CD14-positive monocyte (primary cell): ENCODE measurements around the gene CXCL3. TPM values are rescaled to one million over a fixed set of nuclear protein-coding genes. Genes with fewer than 3 reads are reported as not detected.
A peak's percentile ranks its signal among the peaks of the same experiment; 100 is the strongest.

Experiments
- DNase-seq, 3 donors: peaks; one replicate each; pipeline ENCODE4 v3.0.0-alpha.2; 2011 to 2022
- H2AFZ ChIP-seq: 2 replicates; pipeline ENCODE4 v1.6.0; 2012; ENCODE audit warnings: mild to moderate bottlenecking, low read depth, low read length, inconsistent platforms; ENCODE audit not compliant: insufficient read depth, poor library complexity, severe bottlenecking
- H3K27ac ChIP-seq, 2 donors: 1 replicate in 1 of 2; 2 replicates in 1 of 2; pipeline ENCODE4 v1.5.1; 2012 to 2013; ENCODE audit warnings: low read length in 2 of 2, control low read depth in 1 of 2, inconsistent platforms in 1 of 2, low read depth in 1 of 2, mild to moderate bottlenecking in 1 of 2
- H3K27me3 ChIP-seq, 2 donors: one replicate each; pipeline versions ENCODE4 v1.6.0 to v1.6.1; 2011 to 2013; ENCODE audit warnings: low read length in 2 of 2; ENCODE audit not compliant: control insufficient read depth in 2 of 2, insufficient read depth in 2 of 2
- H3K36me3 ChIP-seq, 2 donors: replicated peaks in 1 of 2; 1 replicate in 1 of 2; 2 replicates in 1 of 2; pipeline versions ENCODE4 v1.5.1 to v1.6.1; 2012 to 2013; ENCODE audit warnings: low read length in 2 of 2, control low read depth in 1 of 2, inconsistent platforms in 1 of 2, mild to moderate bottlenecking in 1 of 2; ENCODE audit not compliant: insufficient read depth in 2 of 2, control insufficient read depth in 1 of 2
- H3K4me1 ChIP-seq, 2 donors: 1 replicate in 1 of 2; 2 replicates in 1 of 2; pipeline versions ENCODE4 v1.5.1 to v1.6.1; 2012 to 2013; ENCODE audit warnings: low read length in 2 of 2, control low read depth in 1 of 2, inconsistent platforms in 1 of 2, mild to moderate bottlenecking in 1 of 2, moderate library complexity in 1 of 2; ENCODE audit not compliant: insufficient read depth in 2 of 2, control insufficient read depth in 1 of 2
- H3K4me2 ChIP-seq: replicated peaks from 2 replicates; pipeline ENCODE3; 2012; ENCODE audit warnings: low read length, moderate library complexity, mild to moderate bottlenecking; ENCODE audit not compliant: poor library complexity, severe bottlenecking; ENCODE audit errors: extremely low read depth
- H3K4me3 ChIP-seq, 3 experiments: fragments of 200-600 bp in 1 of 3; sonication (generic) in 1 of 3; replicated peaks in 1 of 3; 1 replicate in 2 of 3; 2 replicates in 1 of 3; pipeline ENCODE4 v1.5.1; 2011 to 2013; ENCODE audit warnings: low read length in 3 of 3, mild to moderate bottlenecking in 3 of 3, control low read depth in 2 of 3, low read depth in 2 of 3, inconsistent platforms in 1 of 3, moderate library complexity in 1 of 3
- H3K79me2 ChIP-seq: 2 replicates; pipeline ENCODE4 v1.6.0; 2012; ENCODE audit warnings: mild to moderate bottlenecking, control low read depth, inconsistent platforms, low read length, moderate library complexity; ENCODE audit not compliant: insufficient read depth
- H3K9ac ChIP-seq: 2 replicates; pipeline ENCODE4 v1.6.0; 2017; ENCODE audit warnings: low read length, mild to moderate bottlenecking; ENCODE audit not compliant: insufficient read depth, poor library complexity, severe bottlenecking
- H3K9me3 ChIP-seq, 2 donors: replicated peaks in 1 of 2; 1 replicate in 1 of 2; 2 replicates in 1 of 2; pipeline versions ENCODE4 v1.5.1 to v1.6.1; 2012 to 2013; ENCODE audit warnings: low read length in 2 of 2, control low read depth in 1 of 2; ENCODE audit not compliant: control insufficient read depth in 1 of 2, insufficient read depth in 1 of 2
- H4K20me1 ChIP-seq: 2 replicates; pipeline ENCODE4 v1.6.0; 2012; ENCODE audit warnings: mild to moderate bottlenecking, low read length, control low read depth, moderate library complexity; ENCODE audit not compliant: insufficient read depth
- H3K27ac Mint-ChIP-seq, 7 donors: one replicate each; pipeline ENCODE4 v1.8.0; 2020; ENCODE audit warnings: mild to moderate bottlenecking in 7 of 7, mixed read lengths in 7 of 7, moderate library complexity in 6 of 7, inconsistent platforms in 2 of 7
- H3K27me3 Mint-ChIP-seq, 3 donors: one replicate each; pipeline ENCODE4 v1.8.0; 2021 to 2022; ENCODE audit warnings: low read depth in 3 of 3, mild to moderate bottlenecking in 3 of 3, mixed read lengths in 3 of 3, moderate library complexity in 3 of 3, inconsistent platforms in 1 of 3
- H3K36me3 Mint-ChIP-seq, 2 donors: one replicate each; pipeline ENCODE4 v1.8.0; 2020; ENCODE audit warnings: mixed read lengths in 2 of 2, inconsistent platforms in 1 of 2, mild to moderate bottlenecking in 1 of 2
- H3K4me1 Mint-ChIP-seq: one replicate; pipeline ENCODE4 v1.8.0; 2020; ENCODE audit warnings: mild to moderate bottlenecking, mixed read lengths
- H3K4me3 Mint-ChIP-seq, 2 donors: one replicate each; pipeline ENCODE4 v1.8.0; 2020; ENCODE audit warnings: mild to moderate bottlenecking in 2 of 2, mixed read lengths in 2 of 2, moderate library complexity in 1 of 2
- H3K9me3 Mint-ChIP-seq, 7 donors: one replicate each; pipeline ENCODE4 v1.8.0; 2020 to 2022; ENCODE audit warnings: mixed read lengths in 7 of 7, mild to moderate bottlenecking in 6 of 7, moderate library complexity in 6 of 7, inconsistent platforms in 2 of 7
- WGBS: methylation state at CpG from one replicate; pipeline ENCODE4 v1.1.5; 2013; ENCODE audit warnings: missing lambda C conversion rate; ENCODE audit not compliant: insufficient coverage; 5-methylcytosine and 5-hydroxymethylcytosine counted together
- intact Hi-C, 2 donors: fragments of 100-400 bp; cut with micrococcal nuclease; formaldehyde crosslinking; loops; one replicate each; pipeline versions ENCODE4 v1.15.0 to v1.15.1; 2023
- polyA plus RNA-seq, 3 donors: library from polyadenylated mRNA; depleted of rRNA in 1 of 3; unstranded in 2 of 3; stranded (reverse) in 1 of 3; fragments of 300-500 nt in 2 of 3; fragments of >200 nt in 1 of 3; fragmentation: Illumina TruSeq in 2 of 3; gene quantifications; 1 replicate in 2 of 3; 2 replicates in 1 of 3; pipeline ENCODE4 v1.2.3, GENCODE V29; 2012 to 2021
- TF ChIP-seq, protein P1 (sequence below): fragments of 200-600 bp; IDR thresholded peaks from one replicate; pipeline ENCODE4 v1.8.0; 2022; ENCODE audit warnings: antibody characterized with exemption, mild to moderate bottlenecking

CXCL3 gene
- polyA plus RNA-seq, 3 donors = 2.5 to 4.4 (median 3.7) TPM

DNA sequence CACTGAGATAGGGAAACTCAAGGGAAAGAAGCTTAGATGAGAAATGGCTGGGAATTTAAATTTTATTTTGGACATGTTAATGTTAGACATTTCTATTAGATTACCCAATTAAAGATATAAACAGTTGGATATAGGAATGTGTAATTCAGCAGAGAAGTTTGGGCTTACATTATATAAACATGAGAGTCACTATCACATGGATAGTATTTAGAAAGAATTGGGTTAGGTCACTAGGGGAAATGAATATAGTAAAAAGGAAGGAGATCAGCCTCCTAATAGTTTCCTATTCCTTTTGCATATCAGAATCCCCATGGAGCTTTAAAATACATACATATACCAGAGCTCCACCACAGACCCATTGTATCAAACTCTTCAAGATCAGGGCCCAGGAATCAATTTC is 20.4 kb downstream of the CXCL3 start:
- peak overlapping the region; percentile 14 for H3K4me2 ChIP-seq
- peak; percentile 22 to 68 (median 59) for DNase-seq
- H3K4me1 ChIP-seq = peaks cover 6 to 12% of the 10 kb centered on the region in 2 donors
- no peaks in the 10 kb centered on the region for H3K27me3 ChIP-seq
- TF ChIP-seq, protein P1, sequence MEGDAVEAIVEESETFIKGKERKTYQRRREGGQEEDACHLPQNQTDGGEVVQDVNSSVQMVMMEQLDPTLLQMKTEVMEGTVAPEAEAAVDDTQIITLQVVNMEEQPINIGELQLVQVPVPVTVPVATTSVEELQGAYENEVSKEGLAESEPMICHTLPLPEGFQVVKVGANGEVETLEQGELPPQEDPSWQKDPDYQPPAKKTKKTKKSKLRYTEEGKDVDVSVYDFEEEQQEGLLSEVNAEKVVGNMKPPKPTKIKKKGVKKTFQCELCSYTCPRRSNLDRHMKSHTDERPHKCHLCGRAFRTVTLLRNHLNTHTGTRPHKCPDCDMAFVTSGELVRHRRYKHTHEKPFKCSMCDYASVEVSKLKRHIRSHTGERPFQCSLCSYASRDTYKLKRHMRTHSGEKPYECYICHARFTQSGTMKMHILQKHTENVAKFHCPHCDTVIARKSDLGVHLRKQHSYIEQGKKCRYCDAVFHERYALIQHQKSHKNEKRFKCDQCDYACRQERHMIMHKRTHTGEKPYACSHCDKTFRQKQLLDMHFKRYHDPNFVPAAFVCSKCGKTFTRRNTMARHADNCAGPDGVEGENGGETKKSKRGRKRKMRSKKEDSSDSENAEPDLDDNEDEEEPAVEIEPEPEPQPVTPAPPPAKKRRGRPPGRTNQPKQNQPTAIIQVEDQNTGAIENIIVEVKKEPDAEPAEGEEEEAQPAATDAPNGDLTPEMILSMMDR = no peak
- H4K20me1 ChIP-seq = no peaks in the 10 kb centered on the region
- H3K4me1 Mint-ChIP-seq = peaks cover 21% of the 10 kb centered on the region
- H3K9me3 Mint-ChIP-seq = peaks cover 0 to 3% (median 0%) of the 10 kb centered on the region in 7 donors
- no peak overlapping the region for H2AFZ ChIP-seq
- intact Hi-C loops = loop anchor here in 1 of 2 donors (10.0 kb wide), 1 partner anchor 283 kb away; no protein-coding TSS in a partner anchor
- H3K36me3 Mint-ChIP-seq = no peaks in the 10 kb centered on the region
- no peaks in the 10 kb centered on the region for H3K79me2 ChIP-seq
- H3K9ac ChIP-seq = no peak overlapping the region
- H3K4me3 Mint-ChIP-seq = no peak overlapping the region
- H3K9me3 ChIP-seq = no peaks in the 10 kb centered on the region
- H3K27me3 Mint-ChIP-seq = peaks cover 0 to 4% (median 2%) of the 10 kb centered on the region in 3 donors
- H3K27ac ChIP-seq = peak overlapping the region in 1 of 2 donors; percentile 74
- no peaks in the 10 kb centered on the region for H3K36me3 ChIP-seq
- H3K4me3 ChIP-seq = no peak overlapping the region
- peak overlapping the region; percentile 43 to 96 (median 87) for H3K27ac Mint-ChIP-seq

DNA sequence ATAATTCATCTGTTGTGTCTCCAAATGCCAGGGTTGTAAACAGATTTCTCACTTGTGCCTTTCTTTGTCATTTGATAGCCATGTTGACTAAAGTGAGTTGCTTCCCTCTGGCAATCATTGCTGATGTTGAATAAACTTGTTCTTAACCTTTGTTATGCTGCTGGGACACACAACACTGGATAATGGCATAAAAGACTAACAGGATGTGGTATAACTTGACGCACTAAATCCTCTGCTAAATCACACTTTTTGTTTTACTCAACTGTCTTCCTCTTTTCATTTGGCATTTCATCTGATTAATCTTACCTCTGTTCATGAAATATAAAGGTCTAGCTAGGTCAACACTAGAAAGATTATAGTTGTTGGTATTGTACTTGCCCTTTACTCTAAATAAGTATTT is 22.4 kb downstream of the CXCL3 start:
- intact Hi-C loops = loop anchor here in 1 of 2 donors (10.0 kb wide), 1 partner anchor 281 kb away; no protein-coding TSS in a partner anchor
- Histone ChIP-seq H3K79me2 (no peaks in the 10 kb centered on the region), H3K36me3 (no peaks in the 10 kb centered on the region), H3K27me3 (no peaks in the 10 kb centered on the region), H4K20me1 (no peaks in the 10 kb centered on the region), H3K9ac (no peak overlapping the region), H3K4me1 (peaks cover 6 to 12% of the 10 kb centered on the region in 2 donors), H3K4me3 (no peak overlapping the region), H2AFZ (no peak overlapping the region), H3K4me2 (no peak overlapping the region), H3K9me3 (no peaks in the 10 kb centered on the region), H3K27ac (no peak overlapping the region)
- H3K4me1 Mint-ChIP-seq = peaks cover 20% of the 10 kb centered on the region
- TF ChIP-seq, protein P1 = no peak
- no peaks in the 10 kb centered on the region for H3K36me3 Mint-ChIP-seq
- peak overlapping the region in 3 of 7 donors; percentile 1 to 86 (median 61) for H3K27ac Mint-ChIP-seq
- H3K4me3 Mint-ChIP-seq = no peak overlapping the region
- no CpG with 5 or more reads among the region's 1 CpG for WGBS
- peak; percentile 33 to 50 (median 49) for DNase-seq
- H3K9me3 Mint-ChIP-seq = peaks cover 0 to 2% (median 0%) of the 10 kb centered on the region in 7 donors
- H3K27me3 Mint-ChIP-seq = peaks cover 0 to 4% (median 2%) of the 10 kb centered on the region in 3 donors
